ENCODE measurements around the gene TAB3.

The TAB3 gene

GRCh38 chrX:30889147-30890140 lies at the start of gene TAB3:
Gene TAB3, minus strand, starts transcription at chrX:30889254. Its CDS starts 29,666 bp downstream, at chrX:30859588.
- DNase-seq = peak; percentile 98 to 100 (median 98)

GRCh38 chrX:30938295-30938694 lies 49.2 kb upstream of the TAB3 start:
- no peak for DNase-seq

GRCh38 chrX:30935985-30936384 lies 46.9 kb upstream of the TAB3 start:
- peak in 1 of 3 experiments; percentile 24 for DNase-seq

GRCh38 chrX:30931920-30932319 lies 42.9 kb upstream of the TAB3 start:
- no peak for DNase-seq

- no peak for DNase-seq
Measured at GRCh38 chrX:30930679-30931078, 41.6 kb upstream of the TAB3 start.

- no peak for DNase-seq
Measured at GRCh38 chrX:30930143-30930542, 41.1 kb upstream of the TAB3 start.

- DNase-seq = no peak
Measured at GRCh38 chrX:30920271-30920670, 31.2 kb upstream of the TAB3 start.

- DNase-seq = no peak
Measured at GRCh38 chrX:30918480-30918879, 29.4 kb upstream of the TAB3 start.

- no peak for DNase-seq
Measured at GRCh38 chrX:30913492-30913891, 24.4 kb upstream of the TAB3 start.

GRCh38 chrX:30910124-30910860 lies 21.2 kb upstream of the TAB3 start:
- no peak for DNase-seq

- DNase-seq = no peak
Measured at GRCh38 chrX:30906726-30907125, 17.7 kb upstream of the TAB3 start.

GRCh38 chrX:30905321-30905720 lies 16.3 kb upstream of the TAB3 start:
- no peak for DNase-seq

GRCh38 chrX:30904632-30905031 lies 15.6 kb upstream of the TAB3 start:
- DNase-seq = peak in 1 of 3 experiments; percentile 24

- no peak for DNase-seq
Measured at GRCh38 chrX:30904186-30904585, 15.1 kb upstream of the TAB3 start.

GRCh38 chrX:30900227-30900626 lies 11.2 kb upstream of the TAB3 start:
- no peak for DNase-seq

- no peak for DNase-seq
Measured at GRCh38 chrX:30898886-30899285, 9.8 kb upstream of the TAB3 start.

GRCh38 chrX:30895370-30895769 lies 6.3 kb upstream of the TAB3 start:
- no peak for DNase-seq

- DNase-seq = no peak
Measured at GRCh38 chrX:30893206-30893605, 4.2 kb upstream of the TAB3 start.

- no peak for DNase-seq
Measured at GRCh38 chrX:30892591-30892990, 3.5 kb upstream of the TAB3 start.

GRCh38 chrX:30888526-30889146 lies 418 bp downstream of the TAB3 start:
- peak in 2 of 3 experiments; percentile 56 to 68 for DNase-seq

GRCh38 chrX:30887721-30888120 lies 1.3 kb downstream of the TAB3 start:
- DNase-seq = no peak

- DNase-seq = no peak
Measured at GRCh38 chrX:30887288-30887687, 1.8 kb downstream of the TAB3 start.

- no peak for DNase-seq
Measured at GRCh38 chrX:30885136-30885535, 3.9 kb downstream of the TAB3 start.

Measured in NCI-H1417 (cell line).